K562 (cell line): ENCODE data around the gene CD55. TPM values are rescaled to one million over a fixed set of nuclear protein-coding genes. Genes with fewer than 3 reads are reported as not detected.
A peak's percentile ranks its signal among the peaks of the same experiment; 100 is the strongest.

ENCODE experiments used
- CHCHD3 ChIP-seq: fragments of 250-450 bp; sonication (Bioruptor Pico); IDR thresholded peaks from 2 replicates; pipeline ENCODE4 v2.1.2; 2022; ENCODE audit warnings: mild to moderate bottlenecking
- EZH2 ChIP-seq: IDR thresholded peaks from 2 replicates; pipeline ENCODE4 v1.6.1; 2012; ENCODE audit warnings: low read depth, mild to moderate bottlenecking, inconsistent platforms, low read length, borderline replicate concordance
- GATAD2A ChIP-seq: fragments of 450-650 bp; IDR thresholded peaks from 2 replicates; pipeline ENCODE4 v1.6.1; 2017
- KDM2B ChIP-seq: fragments of 250-450 bp; sonication (Bioruptor Pico); IDR thresholded peaks from 2 replicates; pipeline ENCODE4 v1.8.0; 2021; ENCODE audit warnings: mild to moderate bottlenecking, moderate library complexity
- MAZ ChIP-seq, 2 experiments: fragments of 450-650 bp in 1 of 2; sonication (generic) in 1 of 2; formaldehyde crosslinking; IDR thresholded peaks in 1 of 2; conservative IDR thresholded peaks in 1 of 2; 2 replicates each; pipeline versions ENCODE4 v1.4.0 to v1.5.0; 2020; ENCODE audit warnings: mild to moderate bottlenecking in 1 of 2, missing genetic modification reagents in 1 of 2
- MECOM ChIP-seq: fragments of 250-450 bp; sonication (Bioruptor Pico); IDR thresholded peaks from 2 replicates; pipeline ENCODE4 v1.8.0; 2022; ENCODE audit warnings: inconsistent platforms
- NR2C2 ChIP-seq, 2 experiments: fragments of 200-800 bp in 1 of 2; sonication (Bioruptor generic) in 1 of 2; sonication (generic) in 1 of 2; formaldehyde crosslinking in 1 of 2; IDR thresholded peaks; 2 replicates each; pipeline versions ENCODE4 v1.6.1 to v1.8.0; 2016 to 2022; ENCODE audit warnings: mild to moderate bottlenecking in 1 of 2, missing compliant biosample characterization in 1 of 2, missing genetic modification characterization in 1 of 2, missing genetic modification reagents in 1 of 2
- PHF8 ChIP-seq: fragments of 200-600 bp; sonication (generic); IDR thresholded peaks from 2 replicates; pipeline ENCODE4 v1.6.1; 2012; ENCODE audit warnings: mixed run types, mild to moderate bottlenecking, inconsistent platforms, low read length, moderate library complexity, borderline replicate concordance
- SMAD3 ChIP-seq: fragments of 450-650 bp; formaldehyde crosslinking; conservative IDR thresholded peaks from 2 replicates; pipeline ENCODE4 v1.4.0; 2020; ENCODE audit warnings: mild to moderate bottlenecking
- TEAD1 ChIP-seq, 2 experiments: fragments of 450-650 bp in 1 of 2; sonication (generic) in 1 of 2; formaldehyde crosslinking; IDR thresholded peaks; 2 replicates each; pipeline versions ENCODE4 v1.4.0 to v1.8.0; 2020 to 2022; ENCODE audit warnings: mild to moderate bottlenecking in 2 of 2, missing genetic modification reagents in 1 of 2
- ZBTB12 ChIP-seq: fragments of 250-450 bp; sonication (Bioruptor Pico); IDR thresholded peaks from 2 replicates; pipeline ENCODE4 v1.4.0; 2020
- ZNF232 ChIP-seq: sonication (generic); formaldehyde crosslinking; IDR thresholded peaks from 2 replicates; pipeline ENCODE4 v1.8.0; 2022; ENCODE audit warnings: mild to moderate bottlenecking, missing genetic modification reagents
- ZNF507 ChIP-seq: conservative IDR thresholded peaks from 2 replicates; pipeline ENCODE4 v1.6.1; 2017; ENCODE audit warnings: missing genetic modification characterization, missing compliant biosample characterization
- ZNF518B ChIP-seq: fragments of 250-450 bp; sonication (Bioruptor Pico); IDR thresholded peaks from 2 replicates; pipeline ENCODE4 v1.5.0; 2021; ENCODE audit warnings: mild to moderate bottlenecking, moderate library complexity
- ZNF699 ChIP-seq: fragments of 250-450 bp; sonication (Bioruptor Pico); IDR thresholded peaks from 2 replicates; pipeline ENCODE4 v1.8.0; 2021; ENCODE audit warnings: mild to moderate bottlenecking, moderate library complexity; ENCODE audit not compliant: insufficient replicate concordance
- ZNF780A ChIP-seq: fragments of 250-450 bp; sonication (Bioruptor Pico); IDR thresholded peaks from 2 replicates; pipeline ENCODE4 v1.5.0; 2021; ENCODE audit warnings: mild to moderate bottlenecking
- polyA plus RNA-seq, 8 experiments: library from polyadenylated mRNA; depleted of rRNA in 4 of 8; stranded (reverse) in 5 of 8; unstranded in 3 of 8; fragments of >200 nt; fragmentation: Nextera tagmentation in 2 of 8; fragmentation: Illumina TruSeq in 1 of 8; extraction: Ambion mirVana in 2 of 8; extraction: Trizol in 1 of 8; gene quantifications; 2 replicates each; pipeline versions ENCODE4 v1.2.1 to v1.2.3, GENCODE V29; 2011 to 2014; ENCODE audit warnings: inconsistent platforms in 1 of 8, missing spikeins in 1 of 8
- total RNA-seq, 7 experiments: library from RNA; depleted of rRNA in 6 of 7; stranded (reverse); fragments of >200 nt in 6 of 7; fragmentation: Illumina TruSeq in 2 of 7; extraction: Trizol in 2 of 7; gene quantifications; 2 replicates each; pipeline versions ENCODE4 v1.2.1 to v1.2.3, GENCODE V29; 2011 to 2021; ENCODE audit warnings: low replicate concordance in 1 of 7
- TF ChIP-seq, protein P1 (sequence below): fragments of 250-450 bp; sonication (Bioruptor Pico); IDR thresholded peaks from 2 replicates; pipeline ENCODE4 v1.8.0; 2022; ENCODE audit warnings: inconsistent platforms

CD55 gene
- total and polyA plus RNA-seq, 9 of the 15 experiments (the other 6 are each of a cell fraction or from before 2014, with no cell fraction given), result 17.7 to 150 (median 97.0) TPM

- TF ChIP-seq, protein P1, sequence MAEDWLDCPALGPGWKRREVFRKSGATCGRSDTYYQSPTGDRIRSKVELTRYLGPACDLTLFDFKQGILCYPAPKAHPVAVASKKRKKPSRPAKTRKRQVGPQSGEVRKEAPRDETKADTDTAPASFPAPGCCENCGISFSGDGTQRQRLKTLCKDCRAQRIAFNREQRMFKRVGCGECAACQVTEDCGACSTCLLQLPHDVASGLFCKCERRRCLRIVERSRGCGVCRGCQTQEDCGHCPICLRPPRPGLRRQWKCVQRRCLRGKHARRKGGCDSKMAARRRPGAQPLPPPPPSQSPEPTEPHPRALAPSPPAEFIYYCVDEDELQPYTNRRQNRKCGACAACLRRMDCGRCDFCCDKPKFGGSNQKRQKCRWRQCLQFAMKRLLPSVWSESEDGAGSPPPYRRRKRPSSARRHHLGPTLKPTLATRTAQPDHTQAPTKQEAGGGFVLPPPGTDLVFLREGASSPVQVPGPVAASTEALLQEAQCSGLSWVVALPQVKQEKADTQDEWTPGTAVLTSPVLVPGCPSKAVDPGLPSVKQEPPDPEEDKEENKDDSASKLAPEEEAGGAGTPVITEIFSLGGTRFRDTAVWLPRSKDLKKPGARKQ (CRISPR knock-in tag), result no peak
- peak; percentile 85; the same call in 1 of the 2 replicates for TF ChIP-seq ZNF232 (CRISPR knock-in tag)
- peak; percentile 71; the same call in 1 of the 2 replicates for TF ChIP-seq PHF8
- TF ChIP-seq MAZ (CRISPR knock-in tag; conservative IDR thresholded peaks at IDR 0.05 in 1 of 2, IDR thresholded peaks at IDR 0.05 in 1 of 2), result peak; percentile 98 to 99
- TF ChIP-seq ZBTB12 (CRISPR knock-in tag), result peak; percentile 89
- TF ChIP-seq GATAD2A, result peak; percentile 66; the same call in 1 of the 2 replicates
- TF ChIP-seq TEAD1 (CRISPR knock-in tag; IDR thresholded peaks at IDR 0.05), result peak in 1 of 2 experiments; percentile 87; a peak in 3 of 4 replicates
- no peak for TF ChIP-seq ZNF699
- no peak for TF ChIP-seq ZNF518B
- TF ChIP-seq MECOM (CRISPR knock-in tag), result peak; percentile 34; the same call in 1 of the 2 replicates
- 0 out of 2 replicates have a peak, but pooled peaks have one; percentile 58 for TF ChIP-seq KDM2B (CRISPR knock-in tag)
- no peak for TF ChIP-seq ZNF507 (tag)
- 0 out of 2 replicates have a peak, but pooled peaks have one; percentile 74 for TF ChIP-seq CHCHD3 (CRISPR knock-in tag)
- no peak for TF ChIP-seq EZH2
- no peak for TF ChIP-seq SMAD3 (CRISPR knock-in tag)
- no peak for TF ChIP-seq ZNF780A (CRISPR knock-in tag)
- 0 out of 2 replicates have a peak, but pooled peaks have one; percentile 48 for TF ChIP-seq NR2C2 (CRISPR knock-in tag; IDR thresholded peaks at IDR 0.05)
- peak; percentile 83 for TF ChIP-seq NR2C2 (tag; IDR thresholded peaks at IDR 0.05)
These were observed at the start of gene CD55 (continued) for GRCh38 chr1:207321079-207321789.
